PFSK-1 (cell line): Measurements from ENCODE around the gene PDK2.

Source experiments
- FOXP2 ChIP-seq: optimal IDR thresholded peaks from 2 replicates; pipeline ENCODE3; 2011; ENCODE audit warnings: borderline replicate concordance, control low read depth, inconsistent platforms; ENCODE audit not compliant: insufficient read depth; ENCODE audit errors: extremely low read length, extremely low read depth
- POLR2AphosphoS5 ChIP-seq: IDR thresholded peaks from 2 replicates; pipeline ENCODE4 v1.6.1; 2012; ENCODE audit warnings: low read depth, mild to moderate bottlenecking, control low read depth, low read length, moderate library complexity
- SIN3A ChIP-seq: IDR thresholded peaks from 2 replicates; pipeline ENCODE4 v1.6.1; 2012; ENCODE audit warnings: mild to moderate bottlenecking, low read length, moderate library complexity, borderline replicate concordance; ENCODE audit not compliant: insufficient read depth
- TAF1 ChIP-seq: IDR thresholded peaks from 2 replicates; pipeline ENCODE4 v1.6.1; 2012; ENCODE audit warnings: low read length, control low read depth, borderline replicate concordance; ENCODE audit not compliant: insufficient read depth
- TF ChIP-seq, protein P1 (sequence below), 2 experiments: IDR thresholded peaks; 2 replicates each; pipeline versions ENCODE4 v1.6.1 to v1.8.0; 2011 to 2012; ENCODE audit warnings: low read depth in 2 of 2, low read length in 2 of 2, control low read depth in 1 of 2, inconsistent platforms in 1 of 2, mild to moderate bottlenecking in 1 of 2, moderate library complexity in 1 of 2; ENCODE audit not compliant: insufficient read depth in 1 of 2

Gene PDK2

DNA sequence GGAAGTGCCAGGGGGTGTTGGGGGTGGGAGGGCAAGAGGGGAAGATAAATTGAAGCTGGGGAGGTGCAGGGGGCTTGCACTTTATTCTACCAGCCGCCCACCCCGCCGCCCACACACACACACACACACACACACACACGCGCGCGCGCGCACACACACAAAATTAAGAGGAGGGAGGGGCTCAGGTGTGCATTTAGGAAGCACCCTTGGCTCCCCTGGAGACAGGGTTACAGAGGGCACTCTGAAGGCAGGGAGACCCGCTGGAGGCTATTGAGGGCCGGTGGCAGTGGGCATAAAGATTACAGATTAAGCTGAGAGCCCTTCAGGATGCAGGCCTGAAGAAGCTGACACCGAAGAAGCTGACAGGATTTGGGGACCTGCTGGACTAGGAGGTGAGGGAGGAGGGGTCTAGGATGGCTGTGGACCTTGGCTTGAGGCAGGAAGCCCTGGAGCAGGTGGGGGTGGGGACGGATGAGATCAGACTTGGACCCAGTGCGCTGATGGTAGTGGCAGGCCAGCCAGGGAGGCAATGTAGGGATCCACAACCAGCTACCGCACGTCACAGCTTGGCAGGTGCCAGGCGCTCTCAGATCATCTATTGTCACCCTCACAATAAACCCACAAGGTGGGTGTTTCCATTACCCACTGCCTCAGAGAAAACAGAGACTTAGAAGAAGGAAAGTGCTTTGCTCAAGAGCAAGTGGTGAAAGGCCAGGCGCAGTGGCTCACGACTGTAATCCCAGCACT, 35.6 kb downstream of the PDK2 start:
- TF ChIP-seq SIN3A (no peak), POLR2AphosphoS5 (no peak), TAF1 (no peak), FOXP2 (no peak)
- TF ChIP-seq, protein P1, sequence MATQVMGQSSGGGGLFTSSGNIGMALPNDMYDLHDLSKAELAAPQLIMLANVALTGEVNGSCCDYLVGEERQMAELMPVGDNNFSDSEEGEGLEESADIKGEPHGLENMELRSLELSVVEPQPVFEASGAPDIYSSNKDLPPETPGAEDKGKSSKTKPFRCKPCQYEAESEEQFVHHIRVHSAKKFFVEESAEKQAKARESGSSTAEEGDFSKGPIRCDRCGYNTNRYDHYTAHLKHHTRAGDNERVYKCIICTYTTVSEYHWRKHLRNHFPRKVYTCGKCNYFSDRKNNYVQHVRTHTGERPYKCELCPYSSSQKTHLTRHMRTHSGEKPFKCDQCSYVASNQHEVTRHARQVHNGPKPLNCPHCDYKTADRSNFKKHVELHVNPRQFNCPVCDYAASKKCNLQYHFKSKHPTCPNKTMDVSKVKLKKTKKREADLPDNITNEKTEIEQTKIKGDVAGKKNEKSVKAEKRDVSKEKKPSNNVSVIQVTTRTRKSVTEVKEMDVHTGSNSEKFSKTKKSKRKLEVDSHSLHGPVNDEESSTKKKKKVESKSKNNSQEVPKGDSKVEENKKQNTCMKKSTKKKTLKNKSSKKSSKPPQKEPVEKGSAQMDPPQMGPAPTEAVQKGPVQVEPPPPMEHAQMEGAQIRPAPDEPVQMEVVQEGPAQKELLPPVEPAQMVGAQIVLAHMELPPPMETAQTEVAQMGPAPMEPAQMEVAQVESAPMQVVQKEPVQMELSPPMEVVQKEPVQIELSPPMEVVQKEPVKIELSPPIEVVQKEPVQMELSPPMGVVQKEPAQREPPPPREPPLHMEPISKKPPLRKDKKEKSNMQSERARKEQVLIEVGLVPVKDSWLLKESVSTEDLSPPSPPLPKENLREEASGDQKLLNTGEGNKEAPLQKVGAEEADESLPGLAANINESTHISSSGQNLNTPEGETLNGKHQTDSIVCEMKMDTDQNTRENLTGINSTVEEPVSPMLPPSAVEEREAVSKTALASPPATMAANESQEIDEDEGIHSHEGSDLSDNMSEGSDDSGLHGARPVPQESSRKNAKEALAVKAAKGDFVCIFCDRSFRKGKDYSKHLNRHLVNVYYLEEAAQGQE (IDR thresholded peaks at IDR 0.05; ENCODE audit: insufficient read depth in 1 of 2, low read depth in 2 of 2, low read length in 2 of 2): no peak

DNA sequence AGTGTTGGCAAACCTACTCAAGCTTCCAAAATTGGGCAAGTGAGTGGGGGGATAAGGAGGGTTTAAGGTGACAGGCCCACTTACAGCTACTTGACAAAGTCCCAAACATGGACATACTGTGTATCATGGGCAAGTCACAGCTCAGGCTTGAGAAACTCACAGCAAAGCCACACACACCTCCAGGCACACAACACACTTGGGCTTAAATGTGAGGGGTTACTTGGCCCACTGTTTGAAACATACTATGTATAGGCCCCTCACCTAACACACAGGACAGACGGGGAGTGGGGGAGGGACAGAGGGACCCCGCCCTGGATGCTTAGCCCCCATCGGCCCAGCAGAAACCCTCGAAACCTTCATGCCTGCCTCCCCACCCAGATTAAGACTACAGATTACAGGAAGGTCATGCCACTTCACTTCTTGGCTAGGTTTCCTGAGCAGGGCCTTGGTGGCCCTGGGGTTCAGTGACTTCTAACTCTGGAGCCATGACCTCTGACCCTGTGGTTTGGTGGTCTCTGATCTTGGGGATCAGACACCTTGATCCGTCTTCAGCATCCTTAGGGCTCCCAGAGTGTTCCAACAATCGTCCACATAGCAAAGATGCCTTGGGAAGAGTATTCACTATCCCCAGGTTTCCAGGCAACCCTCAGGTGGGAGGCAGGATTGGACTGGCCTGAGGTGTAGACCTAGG, 37.1 kb downstream of the PDK2 start:
- TF ChIP-seq POLR2AphosphoS5 (no peak; the same call in 1 of the 2 replicates), SIN3A (no peak), TAF1 (no peak), FOXP2 (no peak)
- TF ChIP-seq, protein P1 (IDR thresholded peaks at IDR 0.05; ENCODE audit: insufficient read depth in 1 of 2, low read depth in 2 of 2, low read length in 2 of 2): no peak

DNA sequence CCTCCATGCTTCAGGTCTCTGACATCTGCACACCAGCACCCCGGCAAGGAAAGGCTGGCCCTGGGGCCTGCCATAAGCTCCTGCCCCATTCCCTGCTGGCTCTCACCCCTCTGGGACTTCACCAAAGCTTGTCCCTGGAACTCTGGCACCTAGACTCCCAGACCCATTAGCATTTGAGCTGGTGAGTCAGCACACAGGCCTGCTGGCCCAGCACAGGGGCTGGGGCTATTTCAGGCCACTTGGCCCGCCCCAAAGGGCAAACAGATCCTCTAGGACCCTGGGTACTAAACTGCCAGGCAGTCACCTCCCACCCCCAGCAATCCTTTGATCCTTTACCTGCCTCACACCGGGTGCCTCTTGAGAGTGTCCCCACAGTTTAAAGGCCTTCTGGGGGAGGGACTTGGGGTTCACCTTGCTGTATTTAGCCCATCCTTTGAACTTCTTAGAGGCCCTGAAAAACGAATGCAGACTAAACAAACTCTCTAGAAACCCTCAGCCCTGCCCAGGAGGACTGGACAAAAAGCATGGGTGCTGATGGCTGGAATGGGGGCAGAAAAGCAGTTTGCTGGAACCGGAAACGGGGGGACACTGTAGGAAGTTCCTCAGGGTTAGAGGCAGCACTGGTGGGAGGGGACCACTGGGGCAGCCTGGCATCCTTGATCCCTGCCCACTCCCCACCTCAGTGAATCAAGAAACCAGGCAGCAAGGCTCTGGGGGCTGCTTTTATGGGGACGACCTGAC, 38.0 kb downstream of the PDK2 start:
- TF ChIP-seq SIN3A: no peak
- no peak for TF ChIP-seq TAF1
- TF ChIP-seq POLR2AphosphoS5: no peak
- TF ChIP-seq, protein P1 (IDR thresholded peaks at IDR 0.05; ENCODE audit: insufficient read depth in 1 of 2, low read depth in 2 of 2, low read length in 2 of 2): no peak
- no peak for TF ChIP-seq FOXP2

DNA sequence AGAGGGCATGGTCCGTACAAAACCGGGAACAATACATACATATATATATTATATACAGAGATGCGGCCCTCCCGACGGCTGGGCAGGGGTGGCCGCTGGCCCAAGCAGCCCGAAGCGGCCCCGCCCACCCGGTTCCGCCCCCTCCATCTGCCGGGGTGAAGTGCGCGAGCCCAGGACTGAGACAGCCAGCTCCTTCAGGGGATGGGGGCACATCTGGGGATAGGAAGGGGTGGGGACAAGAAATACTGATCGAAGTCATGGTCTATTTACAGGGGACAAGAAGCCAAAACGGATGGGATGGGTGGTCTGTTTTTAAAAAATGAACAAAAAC, 38.6 kb downstream of the PDK2 start:
- TF ChIP-seq, protein P1 (IDR thresholded peaks at IDR 0.05; ENCODE audit: insufficient read depth in 1 of 2, low read depth in 2 of 2, low read length in 2 of 2): no peak
- no peak for TF ChIP-seq POLR2AphosphoS5
- TF ChIP-seq FOXP2: no peak
- no peak for TF ChIP-seq SIN3A
- TF ChIP-seq TAF1: no peak
